Esophagus muscularis mucosa (tissue), 4 donors: ENCODE measurements around the gene SEC23A. TPM values are rescaled to one million over a fixed set of nuclear protein-coding genes. Genes with fewer than 3 reads are reported as not detected.

Source experiments
- DNase-seq: peaks from one replicate; pipeline ENCODE4 v3.0.0-alpha.2; 2017; ENCODE audit errors: extremely low spot score
- H3K27ac ChIP-seq, 4 donors: fragments of 200-600 bp; sonication (generic); replicated peaks in 1 of 4; 1 replicate in 3 of 4; 2 replicates in 1 of 4; pipeline ENCODE4 v1.5.1; 2016 to 2019; ENCODE audit warnings: mild to moderate bottlenecking in 1 of 4
- H3K27me3 ChIP-seq, 4 donors: fragments of 200-600 bp; sonication (generic); one replicate each; pipeline versions ENCODE4 v1.5.1 to v1.6.0; 2016 to 2019
- H3K36me3 ChIP-seq, 4 donors: fragments of 200-600 bp; sonication (generic); one replicate each; pipeline ENCODE4 v1.5.1; 2016 to 2019
- H3K4me1 ChIP-seq, 4 donors: fragments of 200-600 bp; sonication (generic); one replicate each; pipeline ENCODE4 v1.5.1; 2016 to 2019
- H3K4me3 ChIP-seq, 4 donors: fragments of 200-600 bp; sonication (generic); 1 replicate in 2 of 4; 2 replicates in 2 of 4; pipeline ENCODE4 v1.5.1; 2016 to 2019; ENCODE audit warnings: mild to moderate bottlenecking in 4 of 4, moderate library complexity in 1 of 4
- H3K9me3 ChIP-seq, 4 donors: fragments of 200-600 bp; sonication (generic); 1 replicate in 3 of 4; 2 replicates in 1 of 4; pipeline ENCODE4 v1.5.1; 2016 to 2019
- EP300 ChIP-seq: sonication (generic); formaldehyde crosslinking; IDR thresholded peaks from one replicate; pipeline ENCODE4 v1.6.1; 2017; ENCODE audit warnings: antibody characterized with exemption
- POLR2A ChIP-seq: fragments of 450-650 bp; IDR thresholded peaks from one replicate; pipeline ENCODE4 v1.6.1; 2017; ENCODE audit warnings: antibody characterized with exemption, moderate library complexity, mild to moderate bottlenecking, low read depth
- POLR2AphosphoS5 ChIP-seq, 2 donors: sonication (generic); formaldehyde crosslinking; IDR thresholded peaks; one replicate each; pipeline ENCODE4 v1.6.1; 2017; ENCODE audit warnings: antibody characterized with exemption in 2 of 2
- WGBS: methylation state at CpG from one replicate; pipeline ENCODE4 v1.1.5; 2018; 5-methylcytosine and 5-hydroxymethylcytosine counted together
- intact Hi-C: fragments of 100-400 bp; cut with DNase I; formaldehyde crosslinking; loops from one replicate; pipeline ENCODE4 v1.15.1; 2023
- total RNA-seq, 4 donors: library from RNA; depleted of rRNA; stranded (reverse); fragments of >200 nt; gene quantifications; one replicate each; pipeline versions ENCODE4 v1.1.0 to v1.2.1, GENCODE V29; 2016
- TF ChIP-seq, protein P1 (sequence below), 3 experiments: fragments of 200-600 bp in 2 of 3; fragments of 450-650 bp in 1 of 3; sonication (generic) in 2 of 3; IDR thresholded peaks; one replicate each; pipeline ENCODE4 v1.5.1; 2017 to 2019; ENCODE audit warnings: antibody characterized with exemption in 3 of 3, mild to moderate bottlenecking in 2 of 3, moderate library complexity in 1 of 3

The SEC23A gene
- total RNA-seq, 4 donors from 2014 or later: 181 to 222 (median 203) TPM

GRCh38 chr14:39091716-39092115 is 11.3 kb downstream of the SEC23A start:
- Histone ChIP-seq H3K4me3 (no peak overlapping the region), H3K27me3 (no peaks in the 10 kb centered on the region), H3K4me1 (peaks cover 0 to 17% (median 8%) of the 10 kb centered on the region in 4 donors), H3K36me3 (peaks cover 31 to 90% (median 60%) of the 10 kb centered on the region in 4 donors), H3K27ac (no peak overlapping the region), H3K9me3 (no peaks in the 10 kb centered on the region)
- intact Hi-C loops: no loop called here
- TF ChIP-seq, protein P1, sequence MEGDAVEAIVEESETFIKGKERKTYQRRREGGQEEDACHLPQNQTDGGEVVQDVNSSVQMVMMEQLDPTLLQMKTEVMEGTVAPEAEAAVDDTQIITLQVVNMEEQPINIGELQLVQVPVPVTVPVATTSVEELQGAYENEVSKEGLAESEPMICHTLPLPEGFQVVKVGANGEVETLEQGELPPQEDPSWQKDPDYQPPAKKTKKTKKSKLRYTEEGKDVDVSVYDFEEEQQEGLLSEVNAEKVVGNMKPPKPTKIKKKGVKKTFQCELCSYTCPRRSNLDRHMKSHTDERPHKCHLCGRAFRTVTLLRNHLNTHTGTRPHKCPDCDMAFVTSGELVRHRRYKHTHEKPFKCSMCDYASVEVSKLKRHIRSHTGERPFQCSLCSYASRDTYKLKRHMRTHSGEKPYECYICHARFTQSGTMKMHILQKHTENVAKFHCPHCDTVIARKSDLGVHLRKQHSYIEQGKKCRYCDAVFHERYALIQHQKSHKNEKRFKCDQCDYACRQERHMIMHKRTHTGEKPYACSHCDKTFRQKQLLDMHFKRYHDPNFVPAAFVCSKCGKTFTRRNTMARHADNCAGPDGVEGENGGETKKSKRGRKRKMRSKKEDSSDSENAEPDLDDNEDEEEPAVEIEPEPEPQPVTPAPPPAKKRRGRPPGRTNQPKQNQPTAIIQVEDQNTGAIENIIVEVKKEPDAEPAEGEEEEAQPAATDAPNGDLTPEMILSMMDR (IDR thresholded peaks at IDR 0.05): no peak
- no peak for TF ChIP-seq POLR2AphosphoS5 (IDR thresholded peaks at IDR 0.05)
- no peak for TF ChIP-seq POLR2A
- no peak for TF ChIP-seq EP300
- DNase-seq: no peak
- WGBS: 86% methylated on average over 1 of the region's 1 CpG

GRCh38 chr14:39090548-39091111 is 12.4 kb downstream of the SEC23A start:
- H3K36me3 ChIP-seq: peaks cover 38 to 94% (median 68%) of the 10 kb centered on the region in 4 donors
- H3K27ac ChIP-seq: no peak overlapping the region
- H3K4me3 ChIP-seq: no peak overlapping the region
- WGBS: 98% methylated on average over 4 of the region's 4 CpGs
- H3K9me3 ChIP-seq: no peaks in the 10 kb centered on the region
- DNase-seq: no peak
- H3K27me3 ChIP-seq: no peaks in the 10 kb centered on the region
- H3K4me1 ChIP-seq: peaks cover 0 to 8% (median 7%) of the 10 kb centered on the region in 4 donors
- intact Hi-C loops: no loop called here
- TF ChIP-seq, protein P1 (IDR thresholded peaks at IDR 0.05): no peak
- TF ChIP-seq POLR2A (no peak), POLR2AphosphoS5 (IDR thresholded peaks at IDR 0.05) (no peak), EP300 (no peak)

GRCh38 chr14:39087493-39087892 is 15.5 kb downstream of the SEC23A start:
- Histone ChIP-seq H3K4me1 (no peaks in the 10 kb centered on the region), H3K27me3 (no peaks in the 10 kb centered on the region), H3K9me3 (no peaks in the 10 kb centered on the region), H3K27ac (no peak overlapping the region), H3K36me3 (peaks cover 52 to 97% (median 75%) of the 10 kb centered on the region in 4 donors), H3K4me3 (no peak overlapping the region)
- 94% methylated on average over 2 of the region's 2 CpGs for WGBS
- no peak for DNase-seq
- intact Hi-C loops: no loop called here
- TF ChIP-seq POLR2AphosphoS5 (IDR thresholded peaks at IDR 0.05) (no peak), POLR2A (no peak), EP300 (no peak)

DNA sequence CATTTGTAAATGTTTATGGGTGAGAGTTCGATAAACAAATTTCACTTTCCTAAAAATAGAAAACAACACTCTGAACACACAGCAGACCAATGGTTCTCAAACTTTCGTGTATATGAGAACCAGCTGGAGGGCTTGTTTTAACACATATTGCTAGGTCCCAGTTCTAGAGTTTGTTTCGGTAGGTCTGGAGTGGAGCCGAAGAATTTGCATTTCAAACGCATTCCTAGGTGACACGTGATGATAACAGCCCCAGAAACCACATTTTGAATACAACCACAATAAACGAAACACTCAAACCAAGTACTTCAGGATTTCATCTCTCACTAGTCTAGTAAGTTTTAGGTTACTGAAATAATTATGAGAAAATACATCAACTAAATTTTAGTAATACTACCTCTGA is 17.1 kb downstream of the SEC23A start:
- intact Hi-C loops: no loop called here
- WGBS: 87% methylated on average over 7 of the region's 7 CpGs

GRCh38 chr14:39083127-39083526 is 19.9 kb downstream of the SEC23A start:
- Histone ChIP-seq H3K27ac (no peak overlapping the region), H3K4me3 (no peak overlapping the region), H3K27me3 (no peaks in the 10 kb centered on the region), H3K9me3 (no peaks in the 10 kb centered on the region), H3K36me3 (peaks cover 31 to 97% (median 69%) of the 10 kb centered on the region in 4 donors), H3K4me1 (no peaks in the 10 kb centered on the region)
- TF ChIP-seq EP300 (no peak), POLR2A (no peak), POLR2AphosphoS5 (IDR thresholded peaks at IDR 0.05) (no peak)
- TF ChIP-seq, protein P1 (IDR thresholded peaks at IDR 0.05): no peak
- 82% methylated on average over 5 of the region's 5 CpGs for WGBS
- no peak for DNase-seq
- intact Hi-C loops: no loop called here

More for the DNA sequence above, 17.1 kb downstream of the SEC23A start:
- DNase-seq: no peak
- no peaks in the 10 kb centered on the region for H3K9me3 ChIP-seq
- no peaks in the 10 kb centered on the region for H3K4me1 ChIP-seq
- H3K27ac ChIP-seq: no peak overlapping the region
- H3K36me3 ChIP-seq: peaks cover 46 to 97% (median 79%) of the 10 kb centered on the region in 4 donors
- TF ChIP-seq POLR2A: no peak
- TF ChIP-seq, protein P1 (IDR thresholded peaks at IDR 0.05): no peak
- TF ChIP-seq POLR2AphosphoS5 (IDR thresholded peaks at IDR 0.05): no peak
- TF ChIP-seq EP300: no peak
- no peaks in the 10 kb centered on the region for H3K27me3 ChIP-seq
- H3K4me3 ChIP-seq: no peak overlapping the region
